Epithelial cell of esophagus (primary cell): Measurements from ENCODE around the gene SMAD3.

ENCODE experiments used
- DNase-seq: peaks from one replicate; pipeline ENCODE4 v3.0.0; 2010; ENCODE audit warnings: low read depth
- H3K4me3 ChIP-seq: 2 replicates; pipeline ENCODE4 v1.5.1; 2011; ENCODE audit warnings: mild to moderate bottlenecking, low read length, control low read depth
- TF ChIP-seq, protein P1 (sequence below): IDR thresholded peaks from 2 replicates; pipeline ENCODE4 v1.5.1; 2011; ENCODE audit warnings: low read depth, mild to moderate bottlenecking, low read length, control low read depth, inconsistent platforms; ENCODE audit not compliant: insufficient read depth; ENCODE audit errors: missing control alignments

SMAD3 gene

DNA sequence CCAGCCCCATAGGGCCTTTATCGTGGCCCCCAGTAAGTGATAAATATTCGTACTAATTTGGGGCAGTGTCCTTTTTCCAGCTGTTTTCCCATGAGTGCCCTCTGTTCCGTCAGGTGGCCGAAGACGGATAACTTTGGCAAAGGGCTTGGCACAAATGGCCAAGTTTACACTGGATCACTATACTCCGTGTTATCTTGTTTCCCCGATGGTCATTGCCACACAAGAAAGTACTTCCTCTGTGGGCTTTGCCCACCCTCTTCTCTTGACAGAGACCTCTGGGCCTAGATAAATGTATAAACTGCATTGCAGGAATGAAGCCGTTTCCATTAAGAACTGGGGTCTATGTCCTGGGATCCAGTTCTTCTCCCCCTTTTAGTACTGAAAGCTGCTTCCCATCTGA, 39.1 kb downstream of the SMAD3 start:
- DNase-seq: no peak
- TF ChIP-seq, protein P1, sequence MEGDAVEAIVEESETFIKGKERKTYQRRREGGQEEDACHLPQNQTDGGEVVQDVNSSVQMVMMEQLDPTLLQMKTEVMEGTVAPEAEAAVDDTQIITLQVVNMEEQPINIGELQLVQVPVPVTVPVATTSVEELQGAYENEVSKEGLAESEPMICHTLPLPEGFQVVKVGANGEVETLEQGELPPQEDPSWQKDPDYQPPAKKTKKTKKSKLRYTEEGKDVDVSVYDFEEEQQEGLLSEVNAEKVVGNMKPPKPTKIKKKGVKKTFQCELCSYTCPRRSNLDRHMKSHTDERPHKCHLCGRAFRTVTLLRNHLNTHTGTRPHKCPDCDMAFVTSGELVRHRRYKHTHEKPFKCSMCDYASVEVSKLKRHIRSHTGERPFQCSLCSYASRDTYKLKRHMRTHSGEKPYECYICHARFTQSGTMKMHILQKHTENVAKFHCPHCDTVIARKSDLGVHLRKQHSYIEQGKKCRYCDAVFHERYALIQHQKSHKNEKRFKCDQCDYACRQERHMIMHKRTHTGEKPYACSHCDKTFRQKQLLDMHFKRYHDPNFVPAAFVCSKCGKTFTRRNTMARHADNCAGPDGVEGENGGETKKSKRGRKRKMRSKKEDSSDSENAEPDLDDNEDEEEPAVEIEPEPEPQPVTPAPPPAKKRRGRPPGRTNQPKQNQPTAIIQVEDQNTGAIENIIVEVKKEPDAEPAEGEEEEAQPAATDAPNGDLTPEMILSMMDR: no peak
- H3K4me3 ChIP-seq: no peak overlapping the region

GRCh38 chr15:67105065-67105951, 39.9 kb downstream of the SMAD3 start:
- peak; percentile 98 for DNase-seq
- TF ChIP-seq, protein P1: peak; percentile 9
- H3K4me3 ChIP-seq: no peak overlapping the region

DNA sequence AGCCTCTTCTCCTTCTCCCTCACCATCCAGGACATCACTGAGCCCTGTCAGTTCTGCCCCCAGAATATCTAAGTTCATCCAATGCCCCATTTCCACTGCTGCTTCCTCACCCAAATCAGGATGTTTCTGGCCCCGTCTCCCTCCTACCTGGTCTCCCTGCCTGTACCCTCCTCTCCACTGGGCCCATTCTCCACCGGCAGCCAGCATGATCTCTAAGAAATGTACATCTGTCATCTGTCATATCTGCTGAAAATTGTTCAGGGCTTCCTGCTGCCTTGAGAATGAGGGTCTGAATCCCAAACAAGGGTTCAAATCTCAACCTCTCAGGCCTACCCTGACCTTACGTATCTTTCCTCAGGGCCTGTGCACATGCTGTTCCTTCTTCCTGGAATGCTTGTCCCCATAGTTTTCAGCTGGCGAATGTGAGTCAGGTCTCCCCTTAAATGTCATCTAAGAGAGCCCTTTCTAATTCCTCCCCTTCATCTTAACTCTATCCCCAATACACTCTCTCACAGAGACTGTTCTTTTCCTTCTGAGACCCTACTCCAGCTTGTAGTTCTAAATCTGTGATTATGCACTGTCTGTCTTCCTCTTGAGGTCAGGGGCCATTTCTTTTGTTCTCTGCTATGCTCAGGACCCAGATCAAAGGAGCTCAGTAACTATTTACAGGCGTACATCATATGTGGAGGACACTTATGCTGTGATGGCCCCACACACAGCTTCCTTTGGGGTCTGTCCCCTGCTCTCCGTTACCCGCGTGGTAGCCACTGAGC, 40.8 kb downstream of the SMAD3 start:
- no peak overlapping the region for H3K4me3 ChIP-seq
- no peak for DNase-seq
- TF ChIP-seq, protein P1: no peak

- TF ChIP-seq, protein P1: no peak
- DNase-seq: no peak
- H3K4me3 ChIP-seq: no peak overlapping the region
Measured at GRCh38 chr15:67106764-67107013, 41.3 kb downstream of the SMAD3 start.

- TF ChIP-seq, protein P1: no peak
- peak; percentile 98 for DNase-seq
- no peak overlapping the region for H3K4me3 ChIP-seq
Measured at GRCh38 chr15:67107014-67107812, 41.8 kb downstream of the SMAD3 start.

DNA sequence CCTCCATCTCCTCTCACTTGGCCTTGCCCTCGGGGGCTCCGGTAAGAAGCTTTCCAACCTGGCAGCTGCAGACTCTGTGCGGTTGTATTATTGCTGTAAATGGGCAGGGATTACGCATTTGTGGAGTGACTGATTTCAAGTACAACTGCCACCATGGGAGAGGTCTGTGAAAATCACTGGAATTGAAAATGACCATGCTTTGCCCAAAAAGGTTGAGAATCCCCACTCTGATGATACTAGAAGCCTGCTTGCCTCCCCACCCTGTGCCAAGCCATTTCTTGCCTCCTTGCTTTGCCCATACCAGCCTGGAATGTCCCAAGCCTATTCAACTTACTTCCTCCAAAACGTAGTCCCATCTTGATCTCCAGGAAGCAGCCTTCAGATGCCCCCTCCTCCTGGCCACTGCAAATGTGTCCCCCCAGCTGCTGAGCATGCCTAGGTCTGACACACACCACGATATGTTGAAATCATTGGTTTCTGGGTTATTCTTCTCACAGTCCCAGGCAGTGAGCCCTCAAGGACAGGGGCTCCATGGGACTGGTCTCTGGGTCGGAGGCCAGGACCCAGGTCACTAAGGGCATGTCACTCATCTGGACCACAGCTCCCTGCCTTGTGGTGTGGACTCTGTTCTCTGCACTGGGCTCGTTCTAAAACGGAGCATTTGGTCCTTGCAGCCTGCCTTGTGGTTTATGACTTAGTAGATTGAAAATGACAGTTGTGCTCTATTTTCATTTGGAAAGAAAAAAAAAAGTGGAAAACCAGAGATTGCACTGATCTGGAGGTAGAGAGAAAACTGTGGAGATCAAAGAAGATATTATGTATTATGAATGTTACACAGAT, 42.9 kb downstream of the SMAD3 start:
- DNase-seq: no peak
- TF ChIP-seq, protein P1: no peak
- no peak overlapping the region for H3K4me3 ChIP-seq
